ENCODE data around the gene CEMIP2.
"Not testable (repeated sequence)": the region's sequence is repeated elsewhere in the genome, so short reads cannot be mapped to it uniquely, and the experiment has no call there.

The CEMIP2 gene

DNA sequence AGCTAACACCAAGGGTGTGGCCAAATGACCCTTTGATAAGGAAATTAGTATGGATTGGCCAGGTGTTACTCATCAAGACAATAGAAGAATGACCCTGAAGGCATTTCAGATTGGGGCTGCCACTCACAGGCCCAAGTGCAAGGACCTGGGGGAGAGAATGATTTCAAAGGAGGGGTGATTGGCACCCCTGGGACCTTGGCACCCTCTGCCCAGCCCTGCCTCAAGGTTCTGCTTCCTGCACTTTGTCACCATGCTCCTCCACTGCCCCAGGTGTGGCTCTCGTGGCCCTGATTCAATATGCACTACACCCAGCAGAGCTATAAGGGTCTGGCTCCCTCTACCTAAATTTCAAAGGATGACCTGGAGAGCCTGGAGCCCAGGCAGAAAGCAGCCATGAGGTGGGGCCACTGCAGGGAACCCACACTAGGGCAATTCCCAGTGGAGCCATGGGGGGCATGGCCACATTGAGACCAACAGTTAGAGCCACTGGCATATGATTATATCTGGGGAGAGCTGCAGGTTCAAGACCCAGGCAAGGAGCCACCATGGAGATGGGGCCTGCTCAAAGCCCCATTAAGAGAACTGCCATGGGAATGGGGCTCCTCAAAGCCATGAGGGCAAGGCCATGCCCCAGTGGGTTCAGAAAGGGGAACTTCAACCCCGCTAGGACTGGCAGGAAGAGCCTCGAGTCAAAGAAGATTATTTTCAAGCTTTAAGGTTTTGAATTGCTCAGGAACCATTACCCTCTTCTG, 93.0 kb downstream of the CEMIP2 start:
- DNase-seq = no peak

DNA sequence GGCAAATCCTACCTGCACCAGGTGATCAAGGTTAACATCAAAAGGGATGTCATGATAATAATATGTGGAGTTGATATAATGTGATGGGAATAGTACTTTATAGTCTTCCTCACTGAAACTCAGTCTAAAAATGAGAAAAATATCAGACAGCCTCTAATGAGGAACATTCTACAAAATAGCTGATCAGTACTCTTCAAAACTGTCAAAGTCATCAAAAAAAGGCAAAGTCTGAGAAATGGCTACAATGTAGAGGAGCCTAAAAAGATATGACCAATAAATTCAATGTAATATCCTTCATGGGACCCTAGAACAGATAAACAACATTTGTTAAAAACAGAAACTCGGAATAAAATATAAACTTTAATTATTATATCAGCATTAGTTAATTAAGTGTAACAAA, 95.7 kb downstream of the CEMIP2 start:
- no peak for DNase-seq

DNA sequence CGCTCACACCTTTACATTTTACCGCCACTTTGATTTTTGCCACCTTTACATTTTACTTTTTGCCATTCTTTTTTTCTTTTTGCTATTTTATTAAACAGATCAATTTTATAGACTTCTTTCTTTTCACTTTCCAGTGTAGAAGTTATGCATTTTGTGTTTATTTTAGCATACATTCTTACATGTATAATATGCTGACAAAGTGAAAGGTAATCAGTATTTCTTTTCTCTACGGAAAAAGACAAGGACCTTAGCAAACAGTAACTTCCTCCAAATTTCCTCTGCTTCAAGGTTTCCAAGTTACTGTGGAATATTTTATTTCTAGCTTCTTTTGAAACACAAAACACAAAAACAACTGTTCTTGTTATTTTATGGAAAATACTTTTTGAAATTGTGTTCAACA, 97.0 kb downstream of the CEMIP2 start:
- DNase-seq = no peak

DNA sequence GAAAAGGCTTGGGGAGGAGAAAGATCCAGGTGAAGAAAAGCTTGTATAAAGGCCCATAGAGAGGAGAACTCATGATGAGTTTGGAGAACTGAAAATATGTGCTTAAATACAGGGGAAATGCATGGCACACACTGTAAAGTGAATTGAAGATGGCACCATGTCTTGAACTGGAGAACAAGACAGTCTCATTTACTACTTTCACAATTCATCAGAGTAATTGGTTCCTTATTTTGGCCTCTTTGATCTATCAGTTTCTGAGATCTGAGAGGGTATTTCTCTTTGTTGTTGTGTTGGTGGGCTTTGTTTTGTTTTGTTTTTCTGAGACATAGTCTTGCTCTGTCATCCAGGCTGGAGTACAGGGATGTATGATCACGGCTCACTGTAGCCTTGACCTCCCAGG, 98.2 kb downstream of the CEMIP2 start:
- no peak for DNase-seq

DNA sequence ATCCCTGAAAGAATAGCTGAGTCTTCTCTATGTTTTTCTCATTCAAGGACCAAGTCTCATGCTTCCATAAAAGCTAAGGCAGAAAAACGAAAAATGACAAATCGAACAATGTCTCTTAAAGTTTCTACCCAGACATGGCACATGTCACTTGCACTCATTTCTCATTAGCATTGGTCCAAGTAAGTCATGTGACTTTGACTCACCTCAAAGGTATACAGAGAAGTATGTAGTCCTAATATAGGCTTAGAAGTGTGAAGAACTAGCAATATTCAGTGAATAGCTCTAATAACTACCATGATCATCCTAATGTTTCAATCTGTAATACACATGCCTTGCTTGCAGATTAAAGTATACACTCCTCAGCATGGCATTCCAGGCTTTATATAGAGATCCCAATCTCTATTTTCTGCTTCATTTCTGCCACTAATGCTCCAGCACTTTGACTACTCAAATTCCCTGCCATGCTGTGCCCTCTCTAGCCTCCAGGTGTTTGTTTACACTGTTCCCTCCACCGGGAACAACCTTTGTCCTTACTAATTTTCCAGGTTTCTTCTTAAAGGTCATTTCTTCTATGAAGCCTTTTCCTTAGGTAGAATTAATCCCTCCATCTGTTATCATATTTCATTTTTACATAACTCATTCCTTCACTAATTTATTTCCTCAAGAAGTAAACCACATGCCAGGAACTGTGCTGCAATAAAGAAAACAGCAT, 98.9 kb downstream of the CEMIP2 start:
- no peak for DNase-seq

DNA sequence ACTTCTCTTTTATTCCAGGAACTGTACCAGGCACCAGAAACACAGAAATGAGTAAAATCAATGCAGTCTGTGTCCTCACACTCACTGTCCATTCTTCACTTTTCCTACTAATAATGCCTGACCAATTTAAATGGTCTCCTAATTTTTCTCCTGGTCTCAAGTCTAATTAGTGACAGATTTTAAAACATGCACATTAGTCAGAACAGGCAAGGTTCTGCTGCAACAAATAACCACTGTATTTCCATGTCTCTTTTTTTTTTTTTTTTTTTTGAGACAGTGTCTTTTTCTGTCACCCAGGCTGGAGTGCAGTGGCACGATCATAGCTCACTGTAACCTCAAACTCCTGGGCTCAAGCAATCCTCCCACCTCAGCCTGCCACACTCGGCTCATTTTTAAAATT, 99.6 kb downstream of the CEMIP2 start:
- DNase-seq = no peak

DNA sequence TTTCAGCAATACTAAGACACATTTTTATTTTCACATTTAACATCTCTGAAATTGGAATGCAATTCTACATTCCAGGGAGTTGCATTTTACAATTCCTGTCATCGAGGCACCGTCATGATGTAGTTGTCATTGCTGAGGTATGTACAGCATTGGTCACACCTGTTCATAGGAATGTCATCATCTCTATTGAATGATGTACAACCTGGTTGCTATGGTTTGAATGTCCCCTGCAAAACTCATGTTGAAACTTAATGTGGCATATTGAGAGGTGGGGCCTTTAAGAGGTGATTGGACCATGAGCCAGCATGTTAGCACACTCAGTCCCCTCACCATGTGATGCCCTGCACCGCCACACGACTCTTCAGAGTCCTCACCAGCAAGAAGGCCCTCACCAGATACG, 103.1 kb downstream of the CEMIP2 start:
- DNase-seq = no peak

DNA sequence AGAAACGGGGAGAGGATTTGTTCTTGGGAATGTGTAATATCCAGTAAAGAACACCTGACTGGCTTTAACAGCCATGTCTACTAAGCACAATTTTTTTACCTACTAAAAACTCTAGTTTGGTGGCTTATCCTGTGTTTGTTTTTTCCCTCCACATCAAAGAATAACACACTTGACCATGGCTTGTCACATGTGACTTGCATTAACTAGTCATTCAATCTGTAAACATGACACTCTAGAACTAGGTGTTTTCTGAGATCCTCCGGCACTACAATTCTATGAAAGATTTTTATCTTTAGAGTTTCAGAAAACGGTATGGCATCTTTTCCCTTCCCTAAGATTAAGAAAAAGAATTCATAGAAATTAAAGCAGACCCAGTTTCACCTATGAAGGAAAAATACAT, 103.7 kb downstream of the CEMIP2 start:
- no peak for DNase-seq

DNA sequence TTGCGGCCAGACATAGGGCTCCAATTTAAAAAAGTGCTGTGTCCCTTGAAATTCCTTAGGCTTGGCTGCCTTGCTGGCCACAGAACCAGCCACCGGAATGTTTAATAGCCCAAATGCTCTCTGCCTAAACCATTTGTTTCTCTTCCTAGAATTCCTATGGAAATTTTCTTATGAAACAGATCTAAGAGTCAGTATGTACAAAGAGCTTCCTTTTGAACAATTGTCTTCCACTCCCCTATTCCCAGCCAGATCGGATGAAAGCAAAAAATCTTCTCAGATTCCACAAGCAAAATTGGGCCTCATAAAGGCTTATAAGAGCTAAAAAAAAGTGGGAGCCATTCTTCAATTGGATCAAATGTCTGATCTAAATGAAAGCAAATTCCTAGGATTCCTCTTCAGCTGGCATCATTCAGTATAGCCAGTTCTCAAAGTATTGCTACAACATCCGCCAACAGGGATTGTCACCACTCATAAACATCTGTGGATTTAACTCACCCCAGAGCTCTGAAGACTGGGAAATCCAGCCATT, 104.3 kb downstream of the CEMIP2 start:
- DNase-seq = no peak

DNA sequence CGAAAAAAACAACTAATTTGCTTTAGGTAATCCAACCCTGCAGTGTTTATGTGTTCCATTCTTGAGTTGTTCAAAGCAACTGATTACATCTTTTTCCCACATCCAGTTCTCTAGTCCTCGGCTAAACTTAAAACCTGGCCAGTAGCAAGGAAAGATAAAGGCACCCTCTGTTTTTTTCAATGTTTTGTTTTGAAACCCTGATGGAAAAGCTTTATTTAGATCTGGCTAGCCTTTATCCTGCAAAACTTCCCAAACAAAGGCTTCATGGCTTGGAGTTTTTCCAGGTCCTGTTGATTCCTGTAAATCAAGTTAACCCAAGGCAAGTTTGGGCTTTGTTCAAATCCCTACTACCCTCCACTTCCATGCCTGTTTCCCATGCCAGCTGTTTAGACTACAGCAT, 105.1 kb downstream of the CEMIP2 start:
- DNase-seq = no peak

DNA sequence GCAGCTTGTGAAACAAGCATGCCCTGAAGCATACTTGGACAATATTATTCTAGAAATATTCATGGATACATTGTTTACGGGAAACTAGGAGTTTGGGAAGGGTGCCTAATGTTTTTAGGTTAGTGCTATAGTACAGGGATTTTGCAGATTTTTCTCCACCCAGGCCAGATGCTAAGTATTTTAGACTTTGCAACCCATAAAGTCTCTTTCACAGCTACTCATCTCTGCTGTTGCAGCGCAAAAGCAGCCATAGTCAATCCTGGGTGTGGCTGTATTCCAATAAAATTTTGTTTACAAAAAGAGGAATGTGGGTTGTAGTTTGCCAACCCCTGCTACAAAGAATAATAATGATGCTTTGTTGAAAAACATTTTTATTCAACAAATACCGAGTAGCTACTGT, 106.2 kb downstream of the CEMIP2 start:
- no peak for DNase-seq

DNA sequence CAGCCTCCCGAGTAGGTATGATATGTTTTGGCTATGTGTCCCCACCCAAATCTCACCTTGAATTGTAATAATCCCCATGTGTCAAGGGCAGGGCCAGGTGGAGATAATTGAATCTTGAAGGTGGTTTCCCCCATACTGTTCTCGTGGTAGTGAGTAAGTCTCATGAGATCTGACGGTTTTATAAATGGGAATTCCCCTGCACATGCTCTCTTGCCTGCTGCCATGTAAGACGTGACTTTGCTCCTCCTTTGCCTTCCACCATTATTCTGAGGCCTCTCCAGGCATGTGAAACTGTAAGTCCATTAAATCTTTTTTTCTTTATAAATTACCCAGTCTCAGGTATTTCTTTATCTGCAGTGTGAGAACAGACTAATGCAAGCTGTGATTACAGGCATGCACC, 111.0 kb downstream of the CEMIP2 start:
- not testable (repeated sequence) for DNase-seq

DNA sequence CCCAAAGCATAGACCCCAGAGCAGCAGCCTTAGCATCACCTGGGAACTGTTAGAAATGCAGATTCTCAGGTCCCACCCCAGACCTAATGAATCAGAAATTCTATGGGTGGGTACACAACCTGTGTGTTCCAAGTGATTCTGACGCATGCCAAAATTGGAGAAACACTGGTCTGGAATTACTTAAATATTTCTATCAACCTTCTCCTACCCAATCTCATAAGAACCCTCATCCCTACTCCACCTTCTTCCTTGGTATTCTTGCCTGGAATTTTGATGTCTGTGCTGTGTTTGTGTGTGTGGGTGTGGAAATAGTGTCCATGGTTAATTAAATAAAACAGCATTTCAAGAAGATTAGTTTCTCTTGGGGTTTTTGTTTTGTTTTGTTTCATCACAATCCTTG, 111.8 kb downstream of the CEMIP2 start:
- DNase-seq = no peak

DNA sequence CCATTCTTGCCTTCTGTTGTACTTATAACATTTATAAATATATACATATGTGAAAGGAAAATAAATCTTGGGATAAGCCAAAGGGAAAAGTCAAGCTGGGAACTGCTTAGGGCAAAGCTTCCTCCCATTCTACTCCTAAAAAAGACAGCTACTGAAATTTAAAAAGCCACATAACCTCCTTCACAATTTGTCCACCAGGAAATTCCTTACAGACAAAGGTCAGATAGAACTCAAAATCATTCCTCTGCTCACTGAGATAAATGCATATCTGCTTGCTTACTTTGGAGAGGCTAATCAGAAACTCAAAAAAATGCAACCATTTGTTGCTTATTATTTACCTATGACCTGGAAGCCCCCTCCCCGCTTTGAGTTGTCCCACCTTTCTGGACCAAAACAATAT, 112.5 kb downstream of the CEMIP2 start:
- DNase-seq = no peak

DNA sequence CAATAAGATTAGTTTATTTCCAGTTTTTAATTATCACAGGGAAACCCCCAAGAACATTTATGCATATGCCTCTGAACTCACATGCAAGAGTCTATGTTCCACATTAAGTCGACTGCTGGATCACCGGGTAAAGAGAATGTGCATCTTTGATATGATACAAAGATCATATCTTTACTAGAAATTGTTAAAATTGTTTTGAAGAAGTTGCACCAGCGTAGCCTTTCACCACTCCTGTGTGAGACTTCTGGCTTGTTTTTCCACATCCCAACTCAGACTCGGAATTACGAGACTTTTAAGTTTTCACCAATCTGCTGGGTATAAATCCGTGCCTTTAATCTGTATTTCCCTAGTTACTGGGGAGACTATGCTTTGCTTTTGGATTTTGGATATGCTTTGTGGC, 113.2 kb downstream of the CEMIP2 start:
- DNase-seq = no peak

DNA sequence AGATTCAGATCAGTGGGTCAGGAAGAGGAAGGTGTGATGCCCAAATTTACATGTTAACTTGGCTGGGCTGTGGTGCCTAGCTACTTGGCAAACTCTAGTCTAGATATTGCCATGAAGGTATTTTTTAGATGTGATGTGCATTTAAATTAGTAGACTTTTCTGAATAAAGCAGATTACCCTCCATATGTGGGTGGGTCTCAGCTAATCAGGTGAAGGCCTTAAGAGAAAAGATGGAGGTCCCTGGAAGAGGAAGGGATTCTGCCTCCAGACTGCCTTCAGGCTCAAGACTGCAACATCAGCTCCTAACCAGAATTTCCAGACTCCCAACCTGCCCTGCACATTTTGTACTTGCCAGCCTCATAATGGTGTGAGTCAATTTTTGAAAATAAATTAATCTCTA, 115.8 kb downstream of the CEMIP2 start:
- DNase-seq = no peak

DNA sequence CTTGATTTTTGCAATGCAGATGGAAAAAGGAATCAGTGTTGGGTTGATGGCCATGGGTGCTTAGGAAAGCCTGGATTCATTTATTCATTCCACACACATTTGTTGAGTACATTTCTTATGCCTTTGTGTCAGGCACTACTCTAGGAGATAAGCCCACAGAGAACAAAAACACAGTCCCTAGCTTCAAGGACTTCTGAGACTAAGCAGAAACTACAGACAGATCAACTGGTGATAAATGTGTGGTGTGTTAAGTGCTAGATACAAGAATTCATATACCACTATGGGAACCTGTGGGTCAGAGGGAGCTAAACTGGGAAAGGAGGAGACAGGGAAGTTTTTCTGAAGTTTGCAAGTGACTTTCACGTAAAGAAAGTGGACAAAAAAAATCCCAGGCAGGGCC, 119.9 kb downstream of the CEMIP2 start:
- DNase-seq = no peak

DNA sequence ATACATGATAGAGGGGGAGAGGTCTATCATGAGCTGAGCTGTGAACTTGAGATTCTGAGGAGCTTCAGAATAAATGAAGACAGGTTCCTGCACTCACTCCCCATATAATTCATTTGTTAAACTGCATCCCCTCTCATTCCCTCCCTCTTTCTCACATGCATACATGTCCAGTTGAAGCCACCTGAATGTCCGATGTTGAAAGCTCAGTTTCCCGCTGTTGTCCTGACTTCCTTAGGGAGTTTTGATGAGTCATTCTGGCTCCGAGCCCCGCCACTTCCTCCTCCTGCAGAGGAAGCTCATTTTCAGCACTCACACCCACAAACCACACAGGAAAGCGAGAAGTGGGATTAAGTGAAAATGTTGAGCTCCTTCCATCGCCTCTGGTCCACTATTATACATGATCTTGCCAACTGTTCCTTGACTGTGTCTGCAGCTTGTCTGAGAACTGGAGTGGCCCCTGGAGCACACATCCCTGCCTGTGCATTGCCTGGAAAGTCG, 121.2 kb downstream of the CEMIP2 start:
- DNase-seq = peak; percentile 58 to 73

DNA sequence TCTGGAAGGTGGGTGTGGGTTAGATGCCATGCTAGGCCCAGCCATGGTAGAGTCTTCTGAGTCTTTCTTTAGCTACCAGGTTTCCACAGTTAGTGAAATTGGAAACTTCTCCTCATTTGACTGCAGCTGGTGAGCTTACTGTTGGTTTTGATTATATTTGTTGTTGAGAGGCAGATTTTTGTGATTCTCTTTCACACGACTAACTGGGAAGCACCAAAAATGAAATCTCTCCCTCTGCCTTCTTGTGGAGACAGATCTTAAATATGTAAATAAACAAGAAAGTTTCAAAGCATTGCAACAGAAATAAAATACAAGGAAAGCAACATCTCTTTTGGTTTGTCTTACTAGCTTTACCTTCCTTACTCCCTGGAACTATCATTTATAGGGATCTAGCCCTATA, 122.2 kb downstream of the CEMIP2 start:
- no peak for DNase-seq

DNA sequence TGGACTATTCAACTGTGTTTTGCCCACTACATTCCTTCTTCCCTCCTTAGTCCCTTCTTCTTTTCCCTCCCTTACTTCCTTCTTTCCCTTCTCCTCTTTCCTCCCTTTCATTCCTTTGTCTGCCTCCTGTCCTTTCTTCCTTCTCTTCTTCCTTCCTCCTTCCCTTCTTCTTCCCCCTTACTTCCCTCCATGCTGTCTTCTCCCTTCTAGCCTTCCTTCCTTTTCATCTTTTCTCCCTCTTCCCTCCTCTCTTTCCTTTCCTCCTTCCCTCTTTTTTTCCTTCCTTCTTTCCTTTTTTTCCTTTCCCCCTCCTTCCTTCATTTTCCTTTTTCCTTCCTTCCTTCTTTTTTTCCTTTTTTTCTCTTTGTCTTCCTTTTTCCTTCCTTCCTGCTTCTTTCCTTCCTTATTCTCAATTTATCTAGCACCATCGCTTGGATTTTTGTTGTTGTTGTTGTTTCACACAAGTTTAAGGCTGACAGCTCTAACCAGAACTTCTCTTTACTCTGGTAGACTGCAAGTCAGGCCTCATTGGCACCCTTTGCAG, 123.4 kb downstream of the CEMIP2 start:
- DNase-seq = no peak

DNA sequence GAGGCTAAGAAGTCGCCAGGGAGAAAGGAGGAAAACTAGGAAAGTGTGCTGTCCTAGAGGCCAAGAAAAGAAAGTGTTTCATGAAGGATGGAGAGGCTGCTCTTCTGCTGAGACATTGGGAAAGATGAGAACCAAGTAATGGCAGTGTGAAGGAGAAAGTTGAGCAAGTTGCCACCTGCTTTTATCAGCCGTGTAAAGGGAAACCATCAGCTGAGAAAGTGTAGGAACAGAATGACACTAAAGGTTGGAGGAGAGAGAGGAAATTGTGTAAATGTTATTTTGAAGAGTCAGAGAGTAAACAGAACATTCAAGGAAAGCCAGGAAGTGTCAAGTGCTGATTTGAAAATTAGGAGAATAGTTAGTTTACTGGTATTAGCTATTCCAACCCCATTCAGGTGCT, 125.0 kb downstream of the CEMIP2 start:
- no peak for DNase-seq

DNA sequence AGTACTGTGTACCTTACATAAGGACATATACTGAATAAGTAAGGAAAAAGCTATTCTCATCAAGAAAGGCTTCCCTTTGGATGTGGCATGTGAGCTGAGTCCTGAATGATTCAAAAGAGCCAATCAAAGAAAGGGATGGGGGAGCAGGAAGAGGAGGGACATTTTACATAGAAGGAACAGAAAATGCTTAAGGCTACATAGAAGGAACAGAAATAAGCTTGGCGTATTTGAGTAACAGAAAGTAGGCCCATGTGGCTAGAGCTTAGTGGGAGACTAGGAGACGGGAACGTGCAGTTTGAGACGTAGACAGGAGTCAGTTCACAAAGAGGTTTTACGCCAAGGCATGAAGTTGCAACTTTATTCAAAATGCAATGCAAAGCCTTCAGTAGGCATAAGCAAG, 126.3 kb downstream of the CEMIP2 start:
- DNase-seq = no peak

DNA sequence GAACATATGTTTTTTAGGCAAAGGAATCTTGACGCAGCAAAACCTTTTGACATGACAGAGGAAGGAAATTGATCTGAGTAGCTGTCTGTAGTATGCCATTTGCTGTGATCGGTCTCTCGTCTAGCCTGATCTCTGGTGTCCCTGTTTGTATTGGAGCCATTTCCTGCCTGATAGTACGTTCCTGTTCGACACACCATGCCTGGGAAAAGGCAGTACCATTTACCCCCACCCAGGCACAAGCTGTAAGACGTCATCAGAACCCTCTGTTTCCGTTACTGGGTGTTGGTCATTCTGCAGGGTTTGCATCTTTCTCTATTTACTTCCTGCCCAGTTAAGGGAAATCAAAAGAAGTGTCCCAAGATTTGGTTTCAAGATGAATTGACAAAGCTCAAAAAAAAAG, 129.7 kb downstream of the CEMIP2 start:
- no peak for DNase-seq

DNA sequence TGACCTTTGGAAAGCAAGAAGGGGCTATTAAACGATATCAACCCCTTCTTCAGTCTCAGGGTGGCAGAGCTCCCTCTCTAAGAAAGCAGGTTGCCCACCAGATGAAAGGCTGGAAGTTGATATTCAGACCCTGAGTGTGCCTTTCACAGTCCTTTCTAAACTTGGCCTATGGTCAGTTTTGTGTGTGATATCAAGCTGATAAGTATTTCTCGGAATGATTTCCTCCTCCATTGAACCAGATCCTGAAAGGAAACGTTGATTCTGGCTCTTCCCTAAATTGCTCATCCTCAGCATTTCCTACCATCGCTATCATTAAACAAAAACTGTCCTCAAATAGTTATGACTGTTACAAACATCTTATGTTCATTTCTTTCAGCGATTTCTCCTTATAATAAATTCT, 130.4 kb downstream of the CEMIP2 start:
- DNase-seq = no peak
